MCF 10A (cell line): ENCODE measurements around the gene MEFV. TPM values are rescaled to one million over a fixed set of nuclear protein-coding genes. Genes with fewer than 3 reads are reported as not detected.

Experiments
- BruUV-seq: library from RNA; stranded (reverse); fragments of 400-500 nt; replicated peaks from 2 replicates; lab custom pipeline; 2021; lab: Mats Ljungman, UMichigan
- CTCF ChIA-PET: fragments of 300-600 bp; sonication (Branson Sonifier 250); formaldehyde crosslinking; extraction: SDS; loops from one replicate; lab custom pipeline; 2021; ENCODE audit warnings: antibody characterized with exemption, inconsistent platforms; lab: Yijun Ruan, JAX
- POLR2A ChIA-PET: fragments of 300-600, 350-650 bp; sonication (Branson Sonifier 250); formaldehyde crosslinking; extraction: SDS; loops from one replicate; lab custom pipeline; 2020; ENCODE audit warnings: antibody characterized with exemption, inconsistent platforms; lab: Yijun Ruan, JAX
- DNase-seq: peaks from one replicate; pipeline ENCODE4 v3.0.0-alpha.2; 2018; ENCODE audit not compliant: unreplicated experiment
- H3K27ac Mint-ChIP-seq: one replicate; pipeline ENCODE4 v1.8.0; 2022; ENCODE audit warnings: mild to moderate bottlenecking, low read depth, mixed read lengths; ENCODE audit not compliant: unreplicated experiment
- H3K27me3 Mint-ChIP-seq: one replicate; pipeline ENCODE4 v1.8.0; 2022; ENCODE audit warnings: mixed read lengths; ENCODE audit not compliant: insufficient read depth, unreplicated experiment
- H3K36me3 Mint-ChIP-seq: one replicate; pipeline ENCODE4 v1.8.0; 2022; ENCODE audit warnings: mild to moderate bottlenecking, moderate library complexity, mixed read lengths; ENCODE audit not compliant: insufficient read depth, unreplicated experiment
- H3K4me1 Mint-ChIP-seq: one replicate; pipeline ENCODE4 v1.8.0; 2022; ENCODE audit warnings: mixed read lengths; ENCODE audit not compliant: insufficient read depth, unreplicated experiment
- H3K4me3 Mint-ChIP-seq: one replicate; pipeline ENCODE4 v1.8.0; 2022; ENCODE audit warnings: mild to moderate bottlenecking, moderate library complexity, mixed read lengths; ENCODE audit not compliant: unreplicated experiment
- H3K9me3 Mint-ChIP-seq: one replicate; pipeline ENCODE4 v1.8.0; 2022; ENCODE audit warnings: mixed read lengths; ENCODE audit not compliant: unreplicated experiment
- CTCF ChIP-seq: fragments of 200-600 bp; IDR thresholded peaks from one replicate; pipeline ENCODE4 v1.8.0; 2022; ENCODE audit warnings: antibody characterized with exemption, mild to moderate bottlenecking; ENCODE audit not compliant: unreplicated experiment
- intact Hi-C: fragments of 100-400 bp; cut with micrococcal nuclease; formaldehyde crosslinking; loops from 2 replicates; pipeline ENCODE4 v1.14.1; 2022
- total RNA-seq: library from RNA; stranded (reverse); gene quantifications from 2 replicates; pipeline ENCODE4 v1.2.3, GENCODE V29; 2022

Gene MEFV
- total RNA-seq, 1 experiment from 2014 or later = 0.72 TPM

GRCh38 chr16:3195975-3196374 lies 60.5 kb downstream of the MEFV start:
- no peaks in the 10 kb centered on the region for H3K27me3 Mint-ChIP-seq
- no TSS peak for BruUV-seq

GRCh38 chr16:3194792-3195191 lies 61.6 kb downstream of the MEFV start:
- CTCF ChIA-PET = no interaction called here
- H3K4me1 Mint-ChIP-seq = peaks cover 2% of the 10 kb centered on the region
- no peak for DNase-seq
- no peak overlapping the region for H3K27ac Mint-ChIP-seq
- no peak for TF ChIP-seq CTCF
- H3K27me3 Mint-ChIP-seq = no peaks in the 10 kb centered on the region
- H3K9me3 Mint-ChIP-seq = no peaks in the 10 kb centered on the region
- POLR2A ChIA-PET = no interaction called here
- no peaks in the 10 kb centered on the region for H3K36me3 Mint-ChIP-seq
- no TSS peak for BruUV-seq
- H3K4me3 Mint-ChIP-seq = no peak overlapping the region
- intact Hi-C loops = no loop called here

More at GRCh38 chr16:3195975-3196374, 60.5 kb downstream of the MEFV start:
- intact Hi-C loops = no loop called here
- ChIA-PET CTCF (interaction anchor here (0.7 kb wide), 1 partner anchor 25 kb away, joined by 4 read pairs; no protein-coding TSS in a partner anchor), POLR2A (no interaction called here)
- no peak overlapping the region for H3K27ac Mint-ChIP-seq
- no peaks in the 10 kb centered on the region for H3K9me3 Mint-ChIP-seq
- H3K4me1 Mint-ChIP-seq = no peaks in the 10 kb centered on the region
- no peak for TF ChIP-seq CTCF
- no peaks in the 10 kb centered on the region for H3K36me3 Mint-ChIP-seq
- no peak for DNase-seq
- no peak overlapping the region for H3K4me3 Mint-ChIP-seq

- no peak for TF ChIP-seq CTCF
- H3K27me3 Mint-ChIP-seq = no peaks in the 10 kb centered on the region
- no peaks in the 10 kb centered on the region for H3K9me3 Mint-ChIP-seq
- POLR2A ChIA-PET = interaction anchor here (0.7 kb wide), 1 partner anchor 207 kb away, joined by 3 read pairs; the partner anchor contains the start of genes ZNF174 and ZSCAN32
- H3K27ac Mint-ChIP-seq = no peak overlapping the region
- CTCF ChIA-PET = no interaction called here
- peaks cover 7% of the 10 kb centered on the region for H3K36me3 Mint-ChIP-seq
- DNase-seq = no peak
- BruUV-seq = no TSS peak
- intact Hi-C loops = no loop called here
- peaks cover 5% of the 10 kb centered on the region for H3K4me1 Mint-ChIP-seq
- H3K4me3 Mint-ChIP-seq = no peak overlapping the region
Observed at GRCh38 chr16:3193221-3194212, 62.9 kb downstream of the MEFV start.

- POLR2A ChIA-PET = no interaction called here
Observed at GRCh38 chr16:3192476-3193019, 63.9 kb downstream of the MEFV start.

More at GRCh38 chr16:3192476-3193019, 63.9 kb downstream of the MEFV start:
- TF ChIP-seq CTCF = no peak
- intact Hi-C loops = no loop called here
- no TSS peak for BruUV-seq
- DNase-seq = no peak
- peaks cover 5% of the 10 kb centered on the region for H3K4me1 Mint-ChIP-seq
- H3K4me3 Mint-ChIP-seq = no peak overlapping the region
- no peaks in the 10 kb centered on the region for H3K9me3 Mint-ChIP-seq
- H3K36me3 Mint-ChIP-seq = peaks cover 7% of the 10 kb centered on the region
- H3K27ac Mint-ChIP-seq = no peak overlapping the region
- CTCF ChIA-PET = no interaction called here
- no peaks in the 10 kb centered on the region for H3K27me3 Mint-ChIP-seq
